Measurements from ENCODE around the gene ZNF138. TPM values are rescaled to one million over a fixed set of nuclear protein-coding genes. Genes with fewer than 3 reads are reported as not detected.

Gene ZNF138
- total RNA-seq, 1 experiment from 2014 or later: 21.4 TPM

- TF ChIP-seq FOXP4 (CRISPR knock-in tag; IDR thresholded peaks at IDR 0.05): no peak
Measured at GRCh38 chr7:64802699-64803098, 8.5 kb downstream of the ZNF138 start (continued).

GRCh38 chr7:64807731-64808365 lies 13.6 kb downstream of the ZNF138 start:
- POLR2A ChIA-PET: no interaction called here
- ATAC-seq (no peak), DNase-seq (ENCODE audit: low spot score) (no peak)
- H3K27ac Mint-ChIP-seq: no peak overlapping the region
- peaks cover 6% of the 10 kb centered on the region; the same call in 1 of the 2 replicates for H3K27me3 Mint-ChIP-seq (ENCODE audit: low read depth)
- CTCF ChIA-PET: no interaction called here
- H3K36me3 Mint-ChIP-seq: peaks cover 64% of the 10 kb centered on the region
- peaks cover 46% of the 10 kb centered on the region for H3K9me3 Mint-ChIP-seq
- no peak overlapping the region for H3K4me3 Mint-ChIP-seq
- TF ChIP-seq FOXP4 (CRISPR knock-in tag; IDR thresholded peaks at IDR 0.05): no peak
- no peak for TF ChIP-seq ZNF423 (CRISPR knock-in tag; IDR thresholded peaks at IDR 0.05)
- peaks cover 8% of the 10 kb centered on the region for H3K4me1 Mint-ChIP-seq

GRCh38 chr7:64811767-64812166 lies 17.5 kb downstream of the ZNF138 start:
- H3K27ac Mint-ChIP-seq: no peak overlapping the region
- H3K4me3 Mint-ChIP-seq: no peak overlapping the region
- H3K9me3 Mint-ChIP-seq: peaks cover 26% of the 10 kb centered on the region
- H3K36me3 Mint-ChIP-seq: peaks cover 55% of the 10 kb centered on the region
- no peak for ATAC-seq
- no peak for DNase-seq (ENCODE audit: low spot score)
- no peaks in the 10 kb centered on the region for H3K4me1 Mint-ChIP-seq
- peaks cover 6% of the 10 kb centered on the region; the same call in 1 of the 2 replicates for H3K27me3 Mint-ChIP-seq (ENCODE audit: low read depth)
- ChIA-PET CTCF (no interaction called here), POLR2A (no interaction called here)
- no peak for TF ChIP-seq NFE2L1 (CRISPR knock-in tag; IDR thresholded peaks at IDR 0.05)
- no peak for TF ChIP-seq TEAD4 (CRISPR knock-in tag; IDR thresholded peaks at IDR 0.05)
- TF ChIP-seq IRF2 (CRISPR knock-in tag; IDR thresholded peaks at IDR 0.05; ENCODE audit: borderline replicate concordance, low read depth): no peak
- no peak for TF ChIP-seq ATF2 (CRISPR knock-in tag; IDR thresholded peaks at IDR 0.05; ENCODE audit: borderline replicate concordance, low read depth)
- no peak for TF ChIP-seq HMGXB4 (CRISPR knock-in tag; IDR thresholded peaks at IDR 0.05)
- no peak for TF ChIP-seq ZNF219 (CRISPR knock-in tag; IDR thresholded peaks at IDR 0.05; ENCODE audit: borderline replicate concordance)
- TF ChIP-seq ZBTB43 (CRISPR knock-in tag; IDR thresholded peaks at IDR 0.05): no peak
- no peak for TF ChIP-seq JUN (CRISPR knock-in tag; IDR thresholded peaks at IDR 0.05)
- no peak for TF ChIP-seq CREB1 (CRISPR knock-in tag; IDR thresholded peaks at IDR 0.05)
- no peak for TF ChIP-seq EMX1 (CRISPR knock-in tag; IDR thresholded peaks at IDR 0.05)
- TF ChIP-seq ZNF532 (CRISPR knock-in tag; IDR thresholded peaks at IDR 0.05; ENCODE audit: borderline replicate concordance): no peak
- no peak for TF ChIP-seq AR (CRISPR knock-in tag; IDR thresholded peaks at IDR 0.05)
